ENCODE measurements around the gene FPR1. TPM values are rescaled to one million over a fixed set of nuclear protein-coding genes. Genes with fewer than 3 reads are reported as not detected.

Gene FPR1
- total and polyA plus RNA-seq, 2 of the 4 experiments (the other 2 are of a cell fraction), result not detected

DNA sequence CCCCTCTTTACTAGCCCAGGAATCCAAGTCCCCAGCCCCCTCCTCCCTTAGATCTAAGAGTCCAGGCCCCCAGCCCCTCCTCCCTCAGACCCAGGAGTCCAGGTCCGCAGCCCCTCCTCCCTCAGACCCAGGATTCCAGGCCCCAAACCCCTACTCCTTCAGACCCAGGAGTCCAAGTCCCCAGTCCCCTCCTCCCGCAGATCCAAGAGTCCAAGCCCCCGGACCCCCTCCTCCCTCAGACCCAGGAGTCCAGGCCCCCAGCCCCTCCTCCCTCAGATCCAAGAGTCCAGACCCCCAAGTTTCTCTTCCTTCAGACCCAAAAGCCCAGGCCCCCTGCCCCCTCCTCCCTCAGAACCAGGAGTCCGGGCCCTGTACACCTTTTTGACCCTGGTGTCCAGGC is 47.1 kb downstream of the FPR1 start:
- Histone ChIP-seq H2AK9ac (replicated peaks; ENCODE audit: low read depth, low read length, poor library complexity) (peak overlapping the region; percentile 59), H3K4me3 (ENCODE audit: insufficient read depth, low read depth, low read length) (peak overlapping the region; percentile 45), H3K4me1 (ENCODE audit: control insufficient read depth, insufficient read depth, low read length) (0 out of 2 replicates have a peak, but pooled peaks cover 2% of the 10 kb centered on the region), H3K9ac (ENCODE audit: low read depth, low read length) (peak overlapping the region; percentile 83), H3K27me3 (ENCODE audit: control insufficient read depth, insufficient read depth, low read length) (no peaks in the 10 kb centered on the region), H3K9me1 (ENCODE audit: insufficient read depth, low read length) (peaks cover 9% of the 10 kb centered on the region), H3K4me2 (ENCODE audit: low read depth, low read length) (peak overlapping the region; percentile 60), H3K4ac (ENCODE audit: low read depth, low read length) (peak overlapping the region; percentile 91), H4K8ac (ENCODE audit: low read depth in 2 of 2, low read length in 2 of 2) (peak overlapping the region; percentile 78 to 82), H2BK15ac (ENCODE audit: low read depth, low read length) (no peak overlapping the region), H2AK5ac (ENCODE audit: low read depth, low read length) (peak overlapping the region; percentile 22), H4K20me1 (ENCODE audit: insufficient read depth, low read length) (peaks cover 18% of the 10 kb centered on the region), H2BK20ac (ENCODE audit: low read depth, low read length) (no peak overlapping the region), H3K36me3 (ENCODE audit: control insufficient read depth, insufficient read depth, low read length) (peaks cover 53% of the 10 kb centered on the region), H3K14ac (replicated peaks; ENCODE audit: low read depth, low read length) (peak overlapping the region; percentile 94), H2AFZ (replicated peaks; ENCODE audit: low read length, poor library complexity) (peak overlapping the region; percentile 84), H4K5ac (ENCODE audit: low read depth, low read length) (peak overlapping the region; percentile 36), H3K56ac (ENCODE audit: extremely low read depth, insufficient read depth, low read length) (peak overlapping the region; percentile 33), H2BK5ac (ENCODE audit: low read depth, low read length, poor library complexity, severe bottlenecking) (peak overlapping the region; percentile 41), H3K9me3 (ENCODE audit: control insufficient read depth, insufficient read depth, low read length) (no peaks in the 10 kb centered on the region), H3K27ac (ENCODE audit: insufficient read depth, low read length) (peak overlapping the region; percentile 82), H3K23ac (ENCODE audit: low read depth, low read length) (peak overlapping the region; percentile 70; the same call in 1 of the 2 replicates), H2BK120ac (ENCODE audit: low read depth, low read length) (no peak overlapping the region), H4K91ac (ENCODE audit: insufficient read depth, low read depth, low read length) (peak overlapping the region; percentile 54; the same call in 1 of the 2 replicates), H3K18ac (ENCODE audit: low read depth, low read length) (peak overlapping the region; percentile 22; the same call in 1 of the 2 replicates), H3K79me1 (ENCODE audit: low read depth in 1 of 2, low read length in 2 of 2) (peaks cover 12 to 37% of the 10 kb centered on the region in 2 experiments)
- TF ChIP-seq, protein P1, sequence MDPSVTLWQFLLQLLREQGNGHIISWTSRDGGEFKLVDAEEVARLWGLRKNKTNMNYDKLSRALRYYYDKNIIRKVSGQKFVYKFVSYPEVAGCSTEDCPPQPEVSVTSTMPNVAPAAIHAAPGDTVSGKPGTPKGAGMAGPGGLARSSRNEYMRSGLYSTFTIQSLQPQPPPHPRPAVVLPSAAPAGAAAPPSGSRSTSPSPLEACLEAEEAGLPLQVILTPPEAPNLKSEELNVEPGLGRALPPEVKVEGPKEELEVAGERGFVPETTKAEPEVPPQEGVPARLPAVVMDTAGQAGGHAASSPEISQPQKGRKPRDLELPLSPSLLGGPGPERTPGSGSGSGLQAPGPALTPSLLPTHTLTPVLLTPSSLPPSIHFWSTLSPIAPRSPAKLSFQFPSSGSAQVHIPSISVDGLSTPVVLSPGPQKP (IDR thresholded peaks at IDR 0.05; ENCODE audit: borderline replicate concordance, low read depth, low read length), result no peak
- no peak for TF ChIP-seq CHD1 (IDR thresholded peaks at IDR 0.05; ENCODE audit: low read depth, low read length)
- TF ChIP-seq MXI1 (IDR thresholded peaks at IDR 0.05; ENCODE audit: borderline replicate concordance, low read depth, low read length), result no peak
- no peak for TF ChIP-seq POLR2A (IDR thresholded peaks at IDR 0.05; ENCODE audit: low read depth, low read length)
- no peak for TF ChIP-seq RFX5 (IDR thresholded peaks at IDR 0.05; ENCODE audit: low read depth, low read length)
- TF ChIP-seq RCOR1 (IDR thresholded peaks at IDR 0.05; ENCODE audit: insufficient replicate concordance, low read length), result no peak
- TF ChIP-seq BHLHE40 (IDR thresholded peaks at IDR 0.05; ENCODE audit: low read depth, low read length), result no peak
- no peak for TF ChIP-seq MAZ (IDR thresholded peaks at IDR 0.05; ENCODE audit: borderline replicate concordance, low read depth, low read length)
- TF ChIP-seq CEBPB (IDR thresholded peaks at IDR 0.05; ENCODE audit: low read depth, low read length), result no peak
- TF ChIP-seq, protein P2, sequence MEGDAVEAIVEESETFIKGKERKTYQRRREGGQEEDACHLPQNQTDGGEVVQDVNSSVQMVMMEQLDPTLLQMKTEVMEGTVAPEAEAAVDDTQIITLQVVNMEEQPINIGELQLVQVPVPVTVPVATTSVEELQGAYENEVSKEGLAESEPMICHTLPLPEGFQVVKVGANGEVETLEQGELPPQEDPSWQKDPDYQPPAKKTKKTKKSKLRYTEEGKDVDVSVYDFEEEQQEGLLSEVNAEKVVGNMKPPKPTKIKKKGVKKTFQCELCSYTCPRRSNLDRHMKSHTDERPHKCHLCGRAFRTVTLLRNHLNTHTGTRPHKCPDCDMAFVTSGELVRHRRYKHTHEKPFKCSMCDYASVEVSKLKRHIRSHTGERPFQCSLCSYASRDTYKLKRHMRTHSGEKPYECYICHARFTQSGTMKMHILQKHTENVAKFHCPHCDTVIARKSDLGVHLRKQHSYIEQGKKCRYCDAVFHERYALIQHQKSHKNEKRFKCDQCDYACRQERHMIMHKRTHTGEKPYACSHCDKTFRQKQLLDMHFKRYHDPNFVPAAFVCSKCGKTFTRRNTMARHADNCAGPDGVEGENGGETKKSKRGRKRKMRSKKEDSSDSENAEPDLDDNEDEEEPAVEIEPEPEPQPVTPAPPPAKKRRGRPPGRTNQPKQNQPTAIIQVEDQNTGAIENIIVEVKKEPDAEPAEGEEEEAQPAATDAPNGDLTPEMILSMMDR (conservative IDR thresholded peaks at IDR 0.05; ENCODE audit: low read depth, low read length), result no peak
- no peak for TF ChIP-seq RAD21 (IDR thresholded peaks at IDR 0.05; ENCODE audit: low read length)
- TF ChIP-seq FOS (IDR thresholded peaks at IDR 0.05; ENCODE audit: low read depth, low read length), result no peak
- TF ChIP-seq NFE2L2 (IDR thresholded peaks at IDR 0.05; ENCODE audit: low read depth, low read length), result no peak
- TF ChIP-seq MAFK (IDR thresholded peaks at IDR 0.05; ENCODE audit: low read depth, low read length), result no peak
- 60% methylated on average over 1 of the region's 4 CpGs; no CpG with 5 or more reads in 1 of the 2 experiments for WGBS, 2 experiments (ENCODE audit: extremely low coverage in 2 of 2, insufficient read length in 1 of 2)
- dilution Hi-C loops (cut with HindIII; ENCODE audit: low sequenced_read_pairs, unreplicated experiment), result no loop called here
- ChIA-PET CTCF (interaction anchor here (0.9 to 1.3 kb wide), 3 partner anchors 17 to 73 kb away, joined by 3 to 5 read pairs (median 3); no protein-coding TSS in a partner anchor), POLR2A (ENCODE audit: unreplicated experiment) (interaction anchor here (2.2 kb wide), 1 partner anchor 16 kb away, joined by 7 read pairs; no protein-coding TSS in a partner anchor)
- ATAC-seq (ENCODE audit: low read depth) (no peak), DNase-seq (no peak)
- BruUV-seq (replicated peaks), result no TSS peak
- intact Hi-C loops (cut with micrococcal nuclease), result no loop called here
- in situ Hi-C loops (cut with MboI; ENCODE audit: low sequenced_read_pairs), result no loop called here
